ENCODE results near the gene PPP2R5C. TPM values are rescaled to one million over a fixed set of nuclear protein-coding genes. Genes with fewer than 3 reads are reported as not detected.

Gene PPP2R5C
- total RNA-seq, 1 donor from 2014 or later, result 198 TPM

DNA sequence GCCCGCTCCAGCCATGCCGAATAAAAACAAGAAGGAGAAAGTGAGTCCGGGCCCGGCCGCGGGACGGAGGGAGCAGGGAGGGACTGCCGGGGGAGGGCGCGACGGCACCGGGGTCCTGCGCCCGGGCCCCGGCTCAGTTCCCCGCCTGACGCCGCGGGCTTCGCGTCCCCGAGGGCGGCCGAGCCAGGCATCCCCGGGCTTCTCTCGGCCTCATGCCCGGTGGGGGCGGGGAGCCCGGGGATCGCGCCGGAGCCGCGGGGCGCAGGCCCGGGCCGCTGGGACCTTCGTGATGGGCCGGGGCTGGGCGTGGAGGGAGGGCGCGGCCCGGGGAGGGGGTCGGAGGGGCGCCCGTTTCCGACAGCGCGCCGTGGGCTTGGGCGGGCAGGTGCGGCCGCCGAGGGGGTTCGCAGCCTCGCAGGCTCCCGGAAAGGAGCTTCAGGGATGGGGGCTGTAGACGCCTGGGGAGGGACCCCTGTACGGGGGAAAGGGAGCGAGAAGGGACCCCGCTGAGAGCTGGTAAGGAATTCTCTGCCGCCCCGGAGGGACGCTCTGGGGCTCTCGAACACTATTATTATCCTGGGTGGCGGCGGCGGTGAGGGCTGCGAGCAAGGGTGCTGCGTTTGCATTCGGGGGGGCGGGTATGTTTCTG lies 496 bp downstream of the PPP2R5C start:
- Histone ChIP-seq H3K9me3 (replicated peaks) (no peaks in the 10 kb centered on the region), H3K27ac (replicated peaks) (peak overlapping the region; percentile 83), H3K4me3 (peak overlapping the region; percentile 93), H3K4me1 (peaks cover 36% of the 10 kb centered on the region), H3K27me3 (ENCODE audit: low read depth) (no peaks in the 10 kb centered on the region), H3K36me3 (peaks cover 31% of the 10 kb centered on the region)
- intact Hi-C loops (cut with micrococcal nuclease), result no loop called here
- TF ChIP-seq, protein P1, sequence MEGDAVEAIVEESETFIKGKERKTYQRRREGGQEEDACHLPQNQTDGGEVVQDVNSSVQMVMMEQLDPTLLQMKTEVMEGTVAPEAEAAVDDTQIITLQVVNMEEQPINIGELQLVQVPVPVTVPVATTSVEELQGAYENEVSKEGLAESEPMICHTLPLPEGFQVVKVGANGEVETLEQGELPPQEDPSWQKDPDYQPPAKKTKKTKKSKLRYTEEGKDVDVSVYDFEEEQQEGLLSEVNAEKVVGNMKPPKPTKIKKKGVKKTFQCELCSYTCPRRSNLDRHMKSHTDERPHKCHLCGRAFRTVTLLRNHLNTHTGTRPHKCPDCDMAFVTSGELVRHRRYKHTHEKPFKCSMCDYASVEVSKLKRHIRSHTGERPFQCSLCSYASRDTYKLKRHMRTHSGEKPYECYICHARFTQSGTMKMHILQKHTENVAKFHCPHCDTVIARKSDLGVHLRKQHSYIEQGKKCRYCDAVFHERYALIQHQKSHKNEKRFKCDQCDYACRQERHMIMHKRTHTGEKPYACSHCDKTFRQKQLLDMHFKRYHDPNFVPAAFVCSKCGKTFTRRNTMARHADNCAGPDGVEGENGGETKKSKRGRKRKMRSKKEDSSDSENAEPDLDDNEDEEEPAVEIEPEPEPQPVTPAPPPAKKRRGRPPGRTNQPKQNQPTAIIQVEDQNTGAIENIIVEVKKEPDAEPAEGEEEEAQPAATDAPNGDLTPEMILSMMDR (IDR thresholded peaks at IDR 0.05; ENCODE audit: borderline replicate concordance), result no peak
- peak; percentile 39 for DNase-seq

DNA sequence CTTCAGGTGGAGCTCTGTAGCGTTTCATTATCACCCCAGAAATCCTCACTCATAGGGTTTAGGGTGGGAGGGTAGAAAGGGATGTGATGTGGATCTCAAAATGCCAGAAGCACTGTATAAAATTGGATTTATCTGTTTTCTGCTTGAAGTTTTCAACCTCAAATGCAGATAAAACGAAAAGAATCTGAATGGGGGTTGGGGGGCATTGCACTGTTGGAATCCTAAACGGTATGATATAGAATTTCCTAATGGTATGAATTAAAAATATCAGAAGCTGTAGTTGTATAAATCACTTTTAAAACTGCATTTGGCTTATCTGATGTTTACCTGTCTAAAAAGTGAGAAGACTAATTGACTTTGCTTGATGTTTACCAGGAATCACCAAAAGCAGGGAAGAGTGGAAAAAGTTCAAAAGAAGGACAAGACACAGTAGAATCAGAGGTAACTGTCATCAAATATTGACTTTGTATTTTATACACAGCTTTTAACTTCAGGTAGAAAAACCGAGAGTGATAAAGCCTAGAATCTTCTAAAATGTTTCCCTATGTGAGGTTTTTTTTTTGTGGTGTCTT lies 1.1 kb downstream of the PPP2R5C start:
- Histone ChIP-seq H3K4me1 (peaks cover 36% of the 10 kb centered on the region), H3K27ac (replicated peaks) (peak overlapping the region; percentile 83), H3K27me3 (ENCODE audit: low read depth) (no peaks in the 10 kb centered on the region), H3K4me3 (peak overlapping the region; percentile 93), H3K9me3 (replicated peaks) (no peaks in the 10 kb centered on the region), H3K36me3 (peaks cover 37% of the 10 kb centered on the region)
- intact Hi-C loops (cut with micrococcal nuclease), result no loop called here
- TF ChIP-seq, protein P1 (IDR thresholded peaks at IDR 0.05; ENCODE audit: borderline replicate concordance), result no peak
- DNase-seq, result no peak

DNA sequence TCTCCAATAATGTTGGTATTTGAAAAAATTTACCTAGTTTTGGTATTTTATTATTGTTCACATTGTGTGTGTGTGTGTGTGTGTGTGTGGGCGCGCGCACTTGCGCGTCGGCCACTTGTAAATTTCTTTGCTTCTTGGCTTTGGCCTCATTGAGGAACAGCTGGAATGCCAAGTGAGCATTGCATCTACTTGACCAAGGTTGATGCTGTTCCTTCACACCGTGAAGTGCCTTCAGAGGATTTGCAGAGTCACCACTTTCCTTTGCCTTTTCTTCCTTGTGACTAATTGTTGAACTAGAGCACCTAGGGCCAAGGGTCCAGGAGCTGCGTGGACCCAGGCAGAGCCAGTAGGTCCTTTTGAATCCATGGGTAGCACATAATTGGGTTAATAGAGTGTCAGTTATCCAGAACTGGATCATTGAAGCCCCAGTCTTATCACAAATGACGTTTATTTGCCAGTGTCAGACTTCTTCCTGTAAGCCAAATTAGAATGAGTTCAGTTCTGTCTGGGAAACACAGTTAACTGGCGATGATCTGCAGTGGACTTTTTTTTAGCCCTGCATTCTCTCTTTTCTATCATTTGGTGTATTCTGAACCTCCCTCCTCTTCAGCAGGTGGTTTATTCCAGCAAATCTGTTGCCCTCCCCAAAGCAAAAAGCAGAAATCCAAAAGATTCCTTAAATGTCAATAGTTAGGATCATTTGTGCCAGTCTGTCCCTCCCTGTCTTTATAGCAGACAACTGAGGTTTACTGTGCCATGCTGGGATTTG lies 2.6 kb downstream of the PPP2R5C start:
- no peak for DNase-seq
- H3K4me1 ChIP-seq, result peaks cover 36% of the 10 kb centered on the region
- no peak overlapping the region for H3K4me3 ChIP-seq
- intact Hi-C loops (cut with micrococcal nuclease), result no loop called here
- H3K27me3 ChIP-seq (ENCODE audit: low read depth), result no peaks in the 10 kb centered on the region
- no peak overlapping the region for H3K27ac ChIP-seq (replicated peaks)
- H3K36me3 ChIP-seq, result peaks cover 41% of the 10 kb centered on the region
- TF ChIP-seq, protein P1 (IDR thresholded peaks at IDR 0.05; ENCODE audit: borderline replicate concordance), result no peak
- H3K9me3 ChIP-seq (replicated peaks), result no peaks in the 10 kb centered on the region

DNA sequence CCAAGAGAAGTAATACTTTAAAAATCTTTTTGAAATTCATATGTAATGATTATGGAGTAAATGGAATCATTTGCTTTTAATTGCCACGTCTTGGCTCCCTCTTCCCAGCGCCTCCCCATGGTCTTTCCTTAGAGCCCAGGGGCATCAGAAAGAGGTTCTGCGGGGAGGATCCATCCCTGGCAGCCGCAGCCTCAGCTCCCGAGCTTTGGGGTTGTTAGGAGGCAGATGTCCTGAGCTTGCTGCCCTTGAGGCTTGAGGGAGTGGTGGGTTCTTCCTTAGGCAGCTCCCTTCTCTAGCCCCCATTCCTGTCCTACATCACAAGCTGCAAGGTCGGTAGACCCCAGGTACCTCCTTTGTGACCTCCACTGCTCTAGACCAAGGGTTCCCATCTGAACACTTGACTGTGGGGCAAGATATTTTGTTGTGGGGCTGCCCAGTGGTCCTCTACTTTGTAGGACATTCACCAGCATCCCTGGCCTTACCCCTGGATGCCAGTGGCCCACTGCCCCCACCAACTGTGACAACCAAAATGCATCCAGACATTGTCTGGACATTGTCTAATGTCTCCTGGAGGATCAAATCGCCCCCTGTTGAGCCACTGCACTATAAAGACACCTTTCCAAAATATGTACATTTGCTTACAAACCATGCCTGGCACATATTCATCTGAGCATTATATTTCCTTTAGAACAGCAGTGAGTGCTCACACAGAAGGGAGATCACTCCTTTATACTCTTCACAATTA lies 6.3 kb downstream of the PPP2R5C start:
- Histone ChIP-seq H3K36me3 (peaks cover 41% of the 10 kb centered on the region), H3K4me3 (no peak overlapping the region), H3K4me1 (peaks cover 45% of the 10 kb centered on the region), H3K27me3 (ENCODE audit: low read depth) (no peaks in the 10 kb centered on the region), H3K9me3 (replicated peaks) (no peaks in the 10 kb centered on the region), H3K27ac (replicated peaks) (no peak overlapping the region)
- TF ChIP-seq, protein P1 (IDR thresholded peaks at IDR 0.05; ENCODE audit: borderline replicate concordance), result no peak
- intact Hi-C loops (cut with micrococcal nuclease), result no loop called here
- no peak for DNase-seq

DNA sequence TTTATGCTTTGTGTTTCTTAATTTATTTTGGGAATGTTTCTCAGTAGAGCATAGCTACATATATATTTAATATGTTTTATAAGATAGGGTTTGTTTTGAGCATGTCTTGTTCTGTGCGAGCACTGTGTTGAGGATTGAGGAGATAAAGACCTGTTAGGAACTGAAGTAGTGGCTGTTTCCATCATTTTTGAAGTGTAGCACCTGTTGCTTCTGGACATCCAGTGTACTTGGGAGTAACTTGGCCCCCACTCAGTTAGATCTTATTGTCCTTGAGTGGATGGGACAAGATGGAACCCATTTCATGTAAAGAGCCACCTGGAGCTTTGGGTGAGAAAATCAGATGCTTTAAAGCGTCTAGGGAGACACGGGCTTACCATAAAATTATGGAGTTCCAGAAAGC lies 8.7 kb downstream of the PPP2R5C start:
- no peaks in the 10 kb centered on the region for H3K9me3 ChIP-seq (replicated peaks)
- no peak for DNase-seq
- TF ChIP-seq, protein P1 (IDR thresholded peaks at IDR 0.05; ENCODE audit: borderline replicate concordance), result no peak
- peaks cover 28% of the 10 kb centered on the region for H3K36me3 ChIP-seq
- no peaks in the 10 kb centered on the region for H3K27me3 ChIP-seq (ENCODE audit: low read depth)
- H3K27ac ChIP-seq (replicated peaks), result peak overlapping the region; percentile 66
- intact Hi-C loops (cut with micrococcal nuclease), result no loop called here
- H3K4me3 ChIP-seq, result no peak overlapping the region
- peaks cover 50% of the 10 kb centered on the region for H3K4me1 ChIP-seq

All from left ventricle myocardium inferior (tissue), 1 donor.